Measurements from ENCODE around the gene PAWR.

The PAWR gene

GRCh38 chr12:79563021-79563740 lies 127.6 kb downstream of the PAWR start:
- Histone ChIP-seq H3K27me3 (ENCODE audit: control insufficient read depth, insufficient read depth, low read length) (no peaks in the 10 kb centered on the region), H3K4me1 (ENCODE audit: control insufficient read depth, insufficient read depth, low read length) (no peaks in the 10 kb centered on the region), H3K27ac (ENCODE audit: low read depth, low read length) (no peak overlapping the region), H3K36me3 (ENCODE audit: control insufficient read depth, insufficient read depth, low read length) (no peaks in the 10 kb centered on the region), H3K9ac (ENCODE audit: low read length) (no peak overlapping the region), H3K4me3 (ENCODE audit: low read length) (no peak overlapping the region)

- H3K27me3 ChIP-seq (ENCODE audit: control insufficient read depth, insufficient read depth, low read length) = no peaks in the 10 kb centered on the region
- no peak overlapping the region for H3K9ac ChIP-seq (ENCODE audit: low read length)
- no peaks in the 10 kb centered on the region for H3K4me1 ChIP-seq (ENCODE audit: control insufficient read depth, insufficient read depth, low read length)
- H3K4me3 ChIP-seq (ENCODE audit: low read length) = no peak overlapping the region
- no peaks in the 10 kb centered on the region for H3K36me3 ChIP-seq (ENCODE audit: control insufficient read depth, insufficient read depth, low read length)
- H3K27ac ChIP-seq (ENCODE audit: low read depth, low read length) = no peak overlapping the region
Observed at GRCh38 chr12:79561401-79562132, 129.2 kb downstream of the PAWR start.

GRCh38 chr12:79560225-79560889 lies 130.4 kb downstream of the PAWR start:
- no peak overlapping the region for H3K27ac ChIP-seq (ENCODE audit: low read depth, low read length)

GRCh38 chr12:79559591-79559990 lies 131.2 kb downstream of the PAWR start:
- Histone ChIP-seq H3K27ac (ENCODE audit: low read depth, low read length) (no peak overlapping the region), H3K4me3 (ENCODE audit: low read length) (no peak overlapping the region), H3K9ac (ENCODE audit: low read length) (no peak overlapping the region), H3K36me3 (ENCODE audit: control insufficient read depth, insufficient read depth, low read length) (no peaks in the 10 kb centered on the region), H3K27me3 (ENCODE audit: control insufficient read depth, insufficient read depth, low read length) (no peaks in the 10 kb centered on the region), H3K4me1 (ENCODE audit: control insufficient read depth, insufficient read depth, low read length) (no peaks in the 10 kb centered on the region)

More at GRCh38 chr12:79560225-79560889, 130.4 kb downstream of the PAWR start:
- Histone ChIP-seq H3K27me3 (ENCODE audit: control insufficient read depth, insufficient read depth, low read length) (no peaks in the 10 kb centered on the region), H3K4me1 (ENCODE audit: control insufficient read depth, insufficient read depth, low read length) (no peaks in the 10 kb centered on the region), H3K4me3 (ENCODE audit: low read length) (no peak overlapping the region), H3K9ac (ENCODE audit: low read length) (no peak overlapping the region), H3K36me3 (ENCODE audit: control insufficient read depth, insufficient read depth, low read length) (no peaks in the 10 kb centered on the region)

GRCh38 chr12:79558924-79559469 lies 131.8 kb downstream of the PAWR start:
- no peak overlapping the region for H3K4me3 ChIP-seq (ENCODE audit: low read length)
- no peaks in the 10 kb centered on the region for H3K27me3 ChIP-seq (ENCODE audit: control insufficient read depth, insufficient read depth, low read length)
- no peak overlapping the region for H3K9ac ChIP-seq (ENCODE audit: low read length)
- H3K36me3 ChIP-seq (ENCODE audit: control insufficient read depth, insufficient read depth, low read length) = no peaks in the 10 kb centered on the region
- H3K27ac ChIP-seq (ENCODE audit: low read depth, low read length) = no peak overlapping the region
- no peaks in the 10 kb centered on the region for H3K4me1 ChIP-seq (ENCODE audit: control insufficient read depth, insufficient read depth, low read length)

- H3K27me3 ChIP-seq (ENCODE audit: control insufficient read depth, insufficient read depth, low read length) = no peaks in the 10 kb centered on the region
- no peaks in the 10 kb centered on the region for H3K36me3 ChIP-seq (ENCODE audit: control insufficient read depth, insufficient read depth, low read length)
- H3K4me1 ChIP-seq (ENCODE audit: control insufficient read depth, insufficient read depth, low read length) = no peaks in the 10 kb centered on the region
- no peak overlapping the region for H3K4me3 ChIP-seq (ENCODE audit: low read length)
- H3K27ac ChIP-seq (ENCODE audit: low read depth, low read length) = no peak overlapping the region
- no peak overlapping the region for H3K9ac ChIP-seq (ENCODE audit: low read length)
Observed at GRCh38 chr12:79557690-79558315, 133.0 kb downstream of the PAWR start.

- Histone ChIP-seq H3K4me1 (ENCODE audit: control insufficient read depth, insufficient read depth, low read length) (no peaks in the 10 kb centered on the region), H3K36me3 (ENCODE audit: control insufficient read depth, insufficient read depth, low read length) (no peaks in the 10 kb centered on the region), H3K27me3 (ENCODE audit: control insufficient read depth, insufficient read depth, low read length) (no peaks in the 10 kb centered on the region), H3K27ac (ENCODE audit: low read depth, low read length) (no peak overlapping the region), H3K9ac (ENCODE audit: low read length) (no peak overlapping the region), H3K4me3 (ENCODE audit: low read length) (no peak overlapping the region)
Observed at GRCh38 chr12:79555028-79555925, 135.5 kb downstream of the PAWR start.

- no peak overlapping the region for H3K9ac ChIP-seq (ENCODE audit: low read length)
- H3K27me3 ChIP-seq (ENCODE audit: control insufficient read depth, insufficient read depth, low read length) = no peaks in the 10 kb centered on the region
- H3K4me3 ChIP-seq (ENCODE audit: low read length) = no peak overlapping the region
- H3K27ac ChIP-seq (ENCODE audit: low read depth, low read length) = no peak overlapping the region
- H3K4me1 ChIP-seq (ENCODE audit: control insufficient read depth, insufficient read depth, low read length) = no peaks in the 10 kb centered on the region
- H3K36me3 ChIP-seq (ENCODE audit: control insufficient read depth, insufficient read depth, low read length) = no peaks in the 10 kb centered on the region
Observed at GRCh38 chr12:79553863-79554574, 136.7 kb downstream of the PAWR start.

GRCh38 chr12:79552192-79552591 lies 138.6 kb downstream of the PAWR start:
- H3K36me3 ChIP-seq (ENCODE audit: control insufficient read depth, insufficient read depth, low read length) = no peaks in the 10 kb centered on the region
- H3K4me3 ChIP-seq (ENCODE audit: low read length) = no peak overlapping the region
- H3K27me3 ChIP-seq (ENCODE audit: control insufficient read depth, insufficient read depth, low read length) = no peaks in the 10 kb centered on the region
- H3K27ac ChIP-seq (ENCODE audit: low read depth, low read length) = no peak overlapping the region
- H3K4me1 ChIP-seq (ENCODE audit: control insufficient read depth, insufficient read depth, low read length) = no peaks in the 10 kb centered on the region
- H3K9ac ChIP-seq (ENCODE audit: low read length) = no peak overlapping the region

- Histone ChIP-seq H3K36me3 (ENCODE audit: control insufficient read depth, insufficient read depth, low read length) (no peaks in the 10 kb centered on the region), H3K27ac (ENCODE audit: low read depth, low read length) (no peak overlapping the region), H3K4me3 (ENCODE audit: low read length) (no peak overlapping the region), H3K9ac (ENCODE audit: low read length) (no peak overlapping the region), H3K27me3 (ENCODE audit: control insufficient read depth, insufficient read depth, low read length) (no peaks in the 10 kb centered on the region), H3K4me1 (ENCODE audit: control insufficient read depth, insufficient read depth, low read length) (no peaks in the 10 kb centered on the region)
Observed at GRCh38 chr12:79549531-79550271, 141.1 kb downstream of the PAWR start.

- Histone ChIP-seq H3K27me3 (ENCODE audit: control insufficient read depth, insufficient read depth, low read length) (no peaks in the 10 kb centered on the region), H3K36me3 (ENCODE audit: control insufficient read depth, insufficient read depth, low read length) (no peaks in the 10 kb centered on the region), H3K4me3 (ENCODE audit: low read length) (no peak overlapping the region), H3K27ac (ENCODE audit: low read depth, low read length) (no peak overlapping the region), H3K9ac (ENCODE audit: low read length) (no peak overlapping the region), H3K4me1 (ENCODE audit: control insufficient read depth, insufficient read depth, low read length) (no peaks in the 10 kb centered on the region)
Observed at GRCh38 chr12:79548610-79548924, 142.2 kb downstream of the PAWR start.
